K562 (cell line): ENCODE data around the gene RIN3. TPM values are rescaled to one million over a fixed set of nuclear protein-coding genes. Genes with fewer than 3 reads are reported as not detected.

Source experiments
- ATF7 ChIP-seq: fragments of 450-650 bp; IDR thresholded peaks from 2 replicates; pipeline ENCODE4 v1.7.1; 2014; ENCODE audit warnings: mild to moderate bottlenecking, moderate library complexity
- FOSL1 ChIP-seq: fragments of 200-800 bp; sonication (Bioruptor generic); conservative IDR thresholded peaks from 2 replicates; pipeline ENCODE4 v1.6.1; 2016; ENCODE audit warnings: missing genetic modification characterization, missing compliant biosample characterization
- JUND ChIP-seq, 2 experiments: IDR thresholded peaks; 2 replicates in 1 of 2; 3 replicates in 1 of 2; pipeline ENCODE4 v1.6.1; 2011; ENCODE audit warnings: borderline replicate concordance in 2 of 2, low read depth in 2 of 2, low read length in 2 of 2, improper control_type of control experiment in 1 of 2, missing biosample characterization in 1 of 2, missing genetic modification characterization in 1 of 2, missing genetic modification reagents in 1 of 2
- polyA plus RNA-seq, 8 experiments: library from polyadenylated mRNA; depleted of rRNA in 4 of 8; stranded (reverse) in 5 of 8; unstranded in 3 of 8; fragments of >200 nt; fragmentation: Nextera tagmentation in 2 of 8; fragmentation: Illumina TruSeq in 1 of 8; extraction: Ambion mirVana in 2 of 8; extraction: Trizol in 1 of 8; gene quantifications; 2 replicates each; pipeline versions ENCODE4 v1.2.1 to v1.2.3, GENCODE V29; 2011 to 2014; ENCODE audit warnings: inconsistent platforms in 1 of 8, missing spikeins in 1 of 8
- total RNA-seq, 7 experiments: library from RNA; depleted of rRNA in 6 of 7; stranded (reverse); fragments of >200 nt in 6 of 7; fragmentation: Illumina TruSeq in 2 of 7; extraction: Trizol in 2 of 7; gene quantifications; 2 replicates each; pipeline versions ENCODE4 v1.2.1 to v1.2.3, GENCODE V29; 2011 to 2021; ENCODE audit warnings: low replicate concordance in 1 of 7
- TF ChIP-seq, protein P1 (sequence below): fragments of 450-650 bp; IDR thresholded peaks from 2 replicates; pipeline ENCODE4 v1.6.1; 2016; ENCODE audit warnings: mild to moderate bottlenecking
- TF ChIP-seq, protein P2 (sequence below): fragments of 450-650 bp; conservative IDR thresholded peaks from 2 replicates; pipeline ENCODE4 v1.6.1; 2016; ENCODE audit warnings: missing genetic modification characterization, low read depth, mild to moderate bottlenecking, control low read depth, missing compliant biosample characterization

The RIN3 gene
- total and polyA plus RNA-seq, 9 of the 15 experiments (the other 6 are each of a cell fraction or from before 2014, with no cell fraction given) = 0.01 to 0.49 (median 0.08) TPM; not detected in 5

DNA sequence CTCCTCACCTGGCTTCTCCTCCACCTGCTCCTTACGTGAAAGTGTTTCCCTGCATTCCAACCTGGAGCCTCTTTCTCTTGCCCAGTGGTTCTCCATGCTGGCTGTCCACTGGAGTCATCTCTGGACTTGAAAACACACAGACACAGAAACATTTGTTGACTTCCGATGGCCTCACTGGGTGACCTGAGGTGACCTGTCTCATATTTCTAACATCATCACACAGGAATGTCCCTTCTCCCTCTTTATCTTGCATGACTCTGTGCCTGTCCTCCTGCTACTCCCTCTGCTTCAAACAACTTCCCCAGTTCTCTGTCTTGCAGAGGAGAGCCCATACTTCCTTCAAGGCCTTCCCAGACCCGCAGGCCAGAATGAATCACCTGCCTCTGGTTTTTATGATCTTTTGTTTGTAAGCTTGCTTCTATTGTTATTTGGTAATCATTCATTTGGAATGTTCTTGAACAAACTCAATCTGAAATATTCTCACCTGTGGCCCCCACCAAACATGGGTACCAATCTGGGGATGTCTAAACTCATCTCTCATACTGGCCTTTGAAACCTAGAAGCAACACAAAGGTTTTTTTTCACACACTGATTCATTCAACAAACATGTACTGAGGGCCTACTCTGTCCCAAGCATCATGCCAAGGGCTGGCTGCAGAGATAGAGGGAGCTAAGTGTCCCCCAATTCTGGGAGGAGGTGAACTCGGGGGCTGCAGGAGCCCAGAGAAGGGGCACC, 9.7 kb upstream of the RIN3 start (continued):
- TF ChIP-seq, protein P1, sequence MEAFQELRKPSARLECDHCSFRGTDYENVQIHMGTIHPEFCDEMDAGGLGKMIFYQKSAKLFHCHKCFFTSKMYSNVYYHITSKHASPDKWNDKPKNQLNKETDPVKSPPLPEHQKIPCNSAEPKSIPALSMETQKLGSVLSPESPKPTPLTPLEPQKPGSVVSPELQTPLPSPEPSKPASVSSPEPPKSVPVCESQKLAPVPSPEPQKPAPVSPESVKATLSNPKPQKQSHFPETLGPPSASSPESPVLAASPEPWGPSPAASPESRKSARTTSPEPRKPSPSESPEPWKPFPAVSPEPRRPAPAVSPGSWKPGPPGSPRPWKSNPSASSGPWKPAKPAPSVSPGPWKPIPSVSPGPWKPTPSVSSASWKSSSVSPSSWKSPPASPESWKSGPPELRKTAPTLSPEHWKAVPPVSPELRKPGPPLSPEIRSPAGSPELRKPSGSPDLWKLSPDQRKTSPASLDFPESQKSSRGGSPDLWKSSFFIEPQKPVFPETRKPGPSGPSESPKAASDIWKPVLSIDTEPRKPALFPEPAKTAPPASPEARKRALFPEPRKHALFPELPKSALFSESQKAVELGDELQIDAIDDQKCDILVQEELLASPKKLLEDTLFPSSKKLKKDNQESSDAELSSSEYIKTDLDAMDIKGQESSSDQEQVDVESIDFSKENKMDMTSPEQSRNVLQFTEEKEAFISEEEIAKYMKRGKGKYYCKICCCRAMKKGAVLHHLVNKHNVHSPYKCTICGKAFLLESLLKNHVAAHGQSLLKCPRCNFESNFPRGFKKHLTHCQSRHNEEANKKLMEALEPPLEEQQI = no peak
- TF ChIP-seq JUND (IDR thresholded peaks at IDR 0.05; ENCODE audit: borderline replicate concordance, low read depth, low read length) = peak; percentile 80
- TF ChIP-seq JUND (tag; IDR thresholded peaks at IDR 0.05; ENCODE audit: borderline replicate concordance, low read depth, low read length) = peak; percentile 97; the same call in 2 of the 3 replicates
- TF ChIP-seq ATF7 = peak; percentile 91
- TF ChIP-seq, protein P2, sequence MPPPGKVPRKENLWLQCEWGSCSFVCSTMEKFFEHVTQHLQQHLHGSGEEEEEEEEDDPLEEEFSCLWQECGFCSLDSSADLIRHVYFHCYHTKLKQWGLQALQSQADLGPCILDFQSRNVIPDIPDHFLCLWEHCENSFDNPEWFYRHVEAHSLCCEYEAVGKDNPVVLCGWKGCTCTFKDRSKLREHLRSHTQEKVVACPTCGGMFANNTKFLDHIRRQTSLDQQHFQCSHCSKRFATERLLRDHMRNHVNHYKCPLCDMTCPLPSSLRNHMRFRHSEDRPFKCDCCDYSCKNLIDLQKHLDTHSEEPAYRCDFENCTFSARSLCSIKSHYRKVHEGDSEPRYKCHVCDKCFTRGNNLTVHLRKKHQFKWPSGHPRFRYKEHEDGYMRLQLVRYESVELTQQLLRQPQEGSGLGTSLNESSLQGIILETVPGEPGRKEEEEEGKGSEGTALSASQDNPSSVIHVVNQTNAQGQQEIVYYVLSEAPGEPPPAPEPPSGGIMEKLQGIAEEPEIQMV = 0 out of 2 replicates have a peak, but pooled peaks have one; percentile 45
- TF ChIP-seq FOSL1 (tag) = peak; percentile 65
